GM12891 (cell line): ENCODE data around the gene PIK3R1.

Source experiments
- PAX5 ChIP-seq: IDR thresholded peaks from 2 replicates; pipeline ENCODE4 v1.6.1; 2011; ENCODE audit warnings: low read length, moderate library complexity, mild to moderate bottlenecking; ENCODE audit not compliant: insufficient read depth, severe bottlenecking
- POLR2A ChIP-seq: IDR thresholded peaks from 2 replicates; pipeline ENCODE4 v1.6.1; 2011; ENCODE audit warnings: low read depth, low read length, control low read depth
- POLR2AphosphoS5 ChIP-seq: IDR thresholded peaks from 2 replicates; pipeline ENCODE4 v1.6.1; 2011; ENCODE audit warnings: low read depth, low read length, control low read depth

- no peak for TF ChIP-seq POLR2AphosphoS5
- TF ChIP-seq POLR2A, result no peak
- TF ChIP-seq PAX5, result no peak
Measured at GRCh38 chr5:68274847-68275651, 59.5 kb downstream of the PIK3R1 start.
